Endodermal cell (in vitro differentiated cells): ENCODE measurements around the gene DNM2. TPM values are rescaled to one million over a fixed set of nuclear protein-coding genes. Genes with fewer than 3 reads are reported as not detected.
A peak's percentile ranks its signal among the peaks of the same experiment; 100 is the strongest.

Experiments
- DNase-seq: peaks from one replicate; pipeline ENCODE4 v3.0.0-alpha.2; 2017
- H3K27ac ChIP-seq: 2 replicates; pipeline ENCODE4 v1.5.1; 2013; ENCODE audit warnings: mild to moderate bottlenecking, low read depth, low read length, moderate library complexity
- H3K27me3 ChIP-seq: 2 replicates; pipeline ENCODE4 v1.6.1; 2013; ENCODE audit warnings: mild to moderate bottlenecking, low read length, moderate library complexity; ENCODE audit not compliant: insufficient read depth, control insufficient read depth, poor library complexity, severe bottlenecking
- H3K36me3 ChIP-seq: 2 replicates; pipeline ENCODE4 v1.7.0; 2013; ENCODE audit warnings: mild to moderate bottlenecking, low read length, moderate library complexity; ENCODE audit not compliant: control insufficient read depth, insufficient read depth
- H3K4me1 ChIP-seq: one replicate; pipeline ENCODE4 v1.7.0; 2013; ENCODE audit warnings: low read length; ENCODE audit not compliant: control insufficient read depth, insufficient read depth
- H3K4me3 ChIP-seq: 2 replicates; pipeline ENCODE4 v1.5.1; 2013; ENCODE audit warnings: mild to moderate bottlenecking, low read length, moderate library complexity
- H3K9ac ChIP-seq: 2 replicates; pipeline ENCODE4 v1.6.1; 2013; ENCODE audit warnings: mild to moderate bottlenecking, low read length, moderate library complexity; ENCODE audit not compliant: poor library complexity, severe bottlenecking; ENCODE audit errors: extremely low read depth
- H3K9me3 ChIP-seq: 2 replicates; pipeline ENCODE4 v1.6.1; 2013; ENCODE audit warnings: mild to moderate bottlenecking, low read length, moderate library complexity; ENCODE audit not compliant: control insufficient read depth
- H3K27ac Mint-ChIP-seq: 2 replicates; pipeline ENCODE4 v1.8.0; 2020; ENCODE audit warnings: mixed read lengths
- H3K27me3 Mint-ChIP-seq: 2 replicates; pipeline ENCODE4 v1.8.0; 2021; ENCODE audit warnings: mild to moderate bottlenecking, mixed read lengths; ENCODE audit not compliant: insufficient read depth
- H3K36me3 Mint-ChIP-seq: 2 replicates; pipeline ENCODE4 v1.8.0; 2020; ENCODE audit warnings: low read depth, mixed read lengths
- H3K4me1 Mint-ChIP-seq: 2 replicates; pipeline ENCODE4 v1.8.0; 2020; ENCODE audit warnings: mixed read lengths
- H3K4me3 Mint-ChIP-seq: 2 replicates; pipeline ENCODE4 v1.8.0; 2020; ENCODE audit warnings: mild to moderate bottlenecking, moderate library complexity, mixed read lengths
- H3K9me3 Mint-ChIP-seq: 2 replicates; pipeline ENCODE4 v1.8.0; 2020; ENCODE audit warnings: mild to moderate bottlenecking, mixed read lengths
- CTCF ChIP-seq: fragments of 200-600 bp; sonication (generic); conservative IDR thresholded peaks from 2 replicates; pipeline ENCODE4 v1.5.0; 2021; ENCODE audit warnings: antibody characterized with exemption, mild to moderate bottlenecking
- WGBS, 2 experiments: methylation state at CpG; one replicate each; pipeline versions ENCODE4 v1.1.5 to v1.1.7; 2013; ENCODE audit warnings: missing lambda C conversion rate in 2 of 2, mixed read lengths in 1 of 2; ENCODE audit not compliant: insufficient coverage in 1 of 2, insufficient read length in 1 of 2; 5-methylcytosine and 5-hydroxymethylcytosine counted together
- total RNA-seq, 2 donors: library from RNA; stranded (reverse); fragmentation: NEBNext Ultra II Directional in 1 of 2; extraction: Animal tissue kit (Norgen Biotek cat#: 25700) in 1 of 2; gene quantifications; 2 replicates in 1 of 2; 3 replicates in 1 of 2; pipeline ENCODE4 v1.2.1, GENCODE V29; 2021

DNM2 gene
- total RNA-seq, 2 donors from 2014 or later: 118 to 136 TPM

GRCh38 chr19:10826846-10827245 is 109.0 kb downstream of the DNM2 start:
- H3K9me3 ChIP-seq: no peaks in the 10 kb centered on the region
- WGBS, 2 experiments: 95 to 100% methylated on average over 5 to 6 of the region's 6 CpGs
- no peaks in the 10 kb centered on the region for H3K27me3 ChIP-seq
- H3K36me3 ChIP-seq: peaks cover 29% of the 10 kb centered on the region
- no peak overlapping the region for H3K27ac Mint-ChIP-seq
- H3K4me3 Mint-ChIP-seq: no peak overlapping the region
- H3K9me3 Mint-ChIP-seq: no peaks in the 10 kb centered on the region
- no peaks in the 10 kb centered on the region for H3K4me1 ChIP-seq
- no peak overlapping the region for H3K4me3 ChIP-seq
- no peak for TF ChIP-seq CTCF
- H3K27me3 Mint-ChIP-seq: no peaks in the 10 kb centered on the region
- DNase-seq: no peak
- H3K27ac ChIP-seq: no peak overlapping the region
- H3K36me3 Mint-ChIP-seq: peaks cover 40% of the 10 kb centered on the region
- H3K4me1 Mint-ChIP-seq: no peaks in the 10 kb centered on the region
- no peak overlapping the region for H3K9ac ChIP-seq

- DNase-seq: peak; percentile 76
- peak; percentile 49 for TF ChIP-seq CTCF
- H3K4me1 ChIP-seq: no peaks in the 10 kb centered on the region
- no peaks in the 10 kb centered on the region for H3K4me1 Mint-ChIP-seq
- H3K27me3 ChIP-seq: no peaks in the 10 kb centered on the region
- no peaks in the 10 kb centered on the region for H3K9me3 Mint-ChIP-seq
- H3K27ac ChIP-seq: no peak overlapping the region
- H3K4me3 Mint-ChIP-seq: no peak overlapping the region
- H3K4me3 ChIP-seq: no peak overlapping the region
- no peak overlapping the region for H3K27ac Mint-ChIP-seq
- peaks cover 38% of the 10 kb centered on the region for H3K36me3 ChIP-seq
- H3K27me3 Mint-ChIP-seq: no peaks in the 10 kb centered on the region
- H3K9me3 ChIP-seq: no peaks in the 10 kb centered on the region
- H3K36me3 Mint-ChIP-seq: peaks cover 42% of the 10 kb centered on the region
- WGBS, 2 experiments: 95% methylated on average over 18 to 26 of the region's 26 CpGs
- no peak overlapping the region for H3K9ac ChIP-seq
Measured at GRCh38 chr19:10828981-10829821, 111.3 kb downstream of the DNM2 start.

GRCh38 chr19:10829967-10830366 is 112.1 kb downstream of the DNM2 start:
- Histone ChIP-seq H3K9ac (no peak overlapping the region), H3K9me3 (no peaks in the 10 kb centered on the region), H3K4me3 (no peak overlapping the region), H3K4me1 (no peaks in the 10 kb centered on the region), H3K27ac (no peak overlapping the region), H3K36me3 (peaks cover 36% of the 10 kb centered on the region), H3K27me3 (no peaks in the 10 kb centered on the region)
- Mint-ChIP-seq H3K4me3 (no peak overlapping the region), H3K4me1 (no peaks in the 10 kb centered on the region), H3K9me3 (no peaks in the 10 kb centered on the region), H3K36me3 (peaks cover 35% of the 10 kb centered on the region), H3K27ac (no peak overlapping the region), H3K27me3 (no peaks in the 10 kb centered on the region)
- TF ChIP-seq CTCF: no peak
- DNase-seq: no peak
- WGBS, 2 experiments: 94% methylated on average over 16 of the region's 16 CpGs; no CpG with 5 or more reads in 1 of the 2 experiments
